ENCODE data around the gene PBX4.
"Not testable (repeated sequence)": the region's sequence is repeated elsewhere in the genome, so short reads cannot be mapped to it uniquely, and the experiment has no call there.

PBX4 gene, protein sequence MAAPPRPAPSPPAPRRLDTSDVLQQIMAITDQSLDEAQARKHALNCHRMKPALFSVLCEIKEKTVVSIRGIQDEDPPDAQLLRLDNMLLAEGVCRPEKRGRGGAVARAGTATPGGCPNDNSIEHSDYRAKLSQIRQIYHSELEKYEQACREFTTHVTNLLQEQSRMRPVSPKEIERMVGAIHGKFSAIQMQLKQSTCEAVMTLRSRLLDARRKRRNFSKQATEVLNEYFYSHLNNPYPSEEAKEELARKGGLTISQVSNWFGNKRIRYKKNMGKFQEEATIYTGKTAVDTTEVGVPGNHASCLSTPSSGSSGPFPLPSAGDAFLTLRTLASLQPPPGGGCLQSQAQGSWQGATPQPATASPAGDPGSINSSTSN

DNA sequence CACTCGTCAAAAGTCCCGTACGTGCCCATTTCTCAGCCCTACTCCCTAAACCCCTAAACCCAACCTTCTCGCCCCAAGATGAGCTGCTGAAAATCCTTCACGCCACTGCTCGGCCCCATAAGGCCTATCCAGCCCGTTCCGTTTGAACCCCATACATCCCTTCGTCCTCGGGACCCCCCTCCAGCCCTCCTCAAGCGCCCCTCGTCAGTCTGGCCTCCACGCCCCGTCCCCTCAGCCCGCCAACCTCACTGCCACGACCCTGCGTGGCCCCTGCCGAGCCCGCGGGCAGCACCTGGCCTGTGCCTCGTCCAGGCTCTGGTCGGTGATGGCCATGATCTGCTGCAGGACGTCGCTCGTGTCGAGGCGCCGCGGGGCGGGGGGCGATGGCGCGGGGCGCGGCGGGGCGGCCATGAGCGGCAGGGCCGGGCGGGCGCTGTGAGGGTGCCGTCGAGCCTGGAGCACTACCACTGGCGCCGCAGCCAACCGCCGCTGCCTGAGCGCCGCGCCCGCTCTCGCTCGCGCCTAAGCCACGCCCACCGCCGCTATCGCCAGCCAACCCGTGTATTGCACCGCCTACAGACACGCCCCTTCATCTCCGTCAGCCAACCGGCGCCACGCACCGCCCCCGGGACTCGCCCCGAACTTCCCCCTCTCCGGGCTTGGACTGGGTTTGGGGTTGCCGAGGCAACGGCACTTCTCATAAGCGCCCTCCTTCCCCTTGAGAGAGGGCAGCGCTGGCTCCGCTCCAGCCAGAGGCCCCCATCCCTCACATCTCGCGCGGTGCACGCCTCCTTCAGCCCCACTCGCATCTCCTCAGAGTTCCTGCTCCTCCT, at the start of gene PBX4:
Gene PBX4 (minus strand): TSS at position 469 of the 833 bp plus-strand sequence. CDS start 58 bp downstream, at position 411.
- no peak within 1 kb of the TSS for H3K4me3 ChIP-seq (IDR thresholded peaks at IDR 0.05; ENCODE audit: insufficient read depth, low read depth, low read length)
- no peaks in the 10 kb centered on the region for H3K79me2 ChIP-seq (ENCODE audit: insufficient read depth, low read depth)
- H3K9ac ChIP-seq: no peak within 1 kb of the TSS
- no peaks in the 10 kb centered on the region for H4K20me1 ChIP-seq (ENCODE audit: insufficient read depth)
- no peaks in the 10 kb centered on the region for H3K27me3 ChIP-seq (ENCODE audit: insufficient read depth, low read depth)
- TF ChIP-seq, protein P1, sequence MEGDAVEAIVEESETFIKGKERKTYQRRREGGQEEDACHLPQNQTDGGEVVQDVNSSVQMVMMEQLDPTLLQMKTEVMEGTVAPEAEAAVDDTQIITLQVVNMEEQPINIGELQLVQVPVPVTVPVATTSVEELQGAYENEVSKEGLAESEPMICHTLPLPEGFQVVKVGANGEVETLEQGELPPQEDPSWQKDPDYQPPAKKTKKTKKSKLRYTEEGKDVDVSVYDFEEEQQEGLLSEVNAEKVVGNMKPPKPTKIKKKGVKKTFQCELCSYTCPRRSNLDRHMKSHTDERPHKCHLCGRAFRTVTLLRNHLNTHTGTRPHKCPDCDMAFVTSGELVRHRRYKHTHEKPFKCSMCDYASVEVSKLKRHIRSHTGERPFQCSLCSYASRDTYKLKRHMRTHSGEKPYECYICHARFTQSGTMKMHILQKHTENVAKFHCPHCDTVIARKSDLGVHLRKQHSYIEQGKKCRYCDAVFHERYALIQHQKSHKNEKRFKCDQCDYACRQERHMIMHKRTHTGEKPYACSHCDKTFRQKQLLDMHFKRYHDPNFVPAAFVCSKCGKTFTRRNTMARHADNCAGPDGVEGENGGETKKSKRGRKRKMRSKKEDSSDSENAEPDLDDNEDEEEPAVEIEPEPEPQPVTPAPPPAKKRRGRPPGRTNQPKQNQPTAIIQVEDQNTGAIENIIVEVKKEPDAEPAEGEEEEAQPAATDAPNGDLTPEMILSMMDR (conservative IDR thresholded peaks at IDR 0.05; ENCODE audit: low read depth, low read length): no peak
- H3K27ac ChIP-seq: no peak within 1 kb of the TSS
- H3K4me2 ChIP-seq: no peak within 1 kb of the TSS
- no peaks in the 10 kb centered on the region for H3K4me1 ChIP-seq (ENCODE audit: low read depth, poor library complexity, severe bottlenecking)
- no peak within 1 kb of the TSS; the same call in 1 of the 2 replicates for H2AFZ ChIP-seq (ENCODE audit: low read depth)
- no peaks in the 10 kb centered on the region for H3K36me3 ChIP-seq (ENCODE audit: insufficient read depth)

DNA sequence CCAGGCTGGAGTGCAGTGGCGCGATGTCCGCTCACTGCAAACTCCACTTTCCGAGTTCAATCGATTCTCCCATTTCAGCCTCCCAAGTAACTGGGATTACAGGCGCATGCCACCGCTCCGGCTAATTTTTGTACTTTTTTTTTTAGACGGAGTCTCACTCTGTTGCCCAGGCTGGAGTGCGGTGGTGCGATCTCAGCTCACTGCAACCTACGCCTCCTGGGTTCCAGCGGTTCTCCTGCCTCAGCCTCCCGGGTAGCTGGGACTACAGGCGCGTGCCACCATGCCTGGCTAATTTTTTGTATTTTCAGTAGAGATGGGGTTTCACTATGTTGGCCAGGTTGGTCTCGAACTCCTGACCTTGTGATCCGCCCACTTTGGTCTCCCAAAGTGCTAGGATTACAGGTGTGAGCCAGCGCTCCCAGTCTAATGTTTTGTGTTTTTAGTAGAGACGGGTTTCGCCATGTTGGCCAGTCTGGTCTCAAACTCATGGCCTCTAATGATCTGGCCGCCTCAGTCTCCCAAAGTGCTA, 47.0 kb upstream of the PBX4 start:
- not testable (repeated sequence) for H3K36me3 ChIP-seq (ENCODE audit: insufficient read depth); H3K27ac ChIP-seq; H3K4me2 ChIP-seq; H4K20me1 ChIP-seq (ENCODE audit: insufficient read depth); H2AFZ ChIP-seq (ENCODE audit: low read depth); H3K9ac ChIP-seq; H3K27me3 ChIP-seq (ENCODE audit: insufficient read depth, low read depth); H3K4me3 ChIP-seq (IDR thresholded peaks at IDR 0.05; ENCODE audit: insufficient read depth, low read depth, low read length)
- Histone ChIP-seq H3K79me2 (ENCODE audit: insufficient read depth, low read depth) (peaks cover 40% of the 10 kb centered on the region), H3K4me1 (ENCODE audit: low read depth, poor library complexity, severe bottlenecking) (peaks cover 30% of the 10 kb centered on the region)

DNA sequence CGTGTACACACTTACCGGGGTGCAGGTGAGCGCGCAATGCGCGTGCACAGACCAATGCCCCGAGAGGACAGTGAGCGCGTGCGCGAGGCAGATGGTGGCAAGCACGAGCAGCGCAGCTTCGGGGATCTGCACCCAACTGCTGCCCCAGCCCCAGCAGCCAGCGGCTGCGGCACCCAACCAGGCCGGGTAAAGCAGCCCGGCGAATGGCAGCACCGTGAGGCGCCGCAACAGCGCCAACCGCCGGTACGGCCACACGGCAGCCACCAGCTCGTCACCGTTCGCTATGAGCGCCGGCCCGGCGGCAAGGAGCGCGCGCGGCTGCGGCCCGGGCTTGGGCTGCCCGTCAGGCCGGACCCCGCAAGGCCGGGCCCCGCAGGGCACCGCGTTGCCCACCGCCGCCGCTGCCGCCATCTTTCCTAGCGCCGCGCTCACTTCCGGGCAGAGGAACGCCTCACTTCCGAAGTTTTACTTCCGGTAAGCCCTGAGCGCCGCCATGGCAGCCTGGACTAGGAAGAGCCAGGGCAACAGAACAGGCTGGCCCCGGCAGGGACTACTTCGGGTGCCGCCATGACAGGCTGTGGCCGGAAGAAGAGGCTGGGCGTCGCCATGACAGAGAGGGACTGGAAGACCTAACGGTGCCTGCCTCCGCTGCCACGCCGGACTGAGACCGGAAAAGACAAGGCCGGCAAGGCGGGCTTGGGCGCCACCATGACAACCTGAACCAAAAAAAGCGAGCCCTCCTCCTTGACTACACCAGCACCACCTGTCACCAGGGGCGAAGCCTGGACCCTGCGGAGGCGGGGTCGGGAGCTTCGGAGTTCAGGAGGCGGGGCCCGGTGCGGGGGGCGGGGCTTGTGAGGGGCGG, 45.0 kb upstream of the PBX4 start, which contains the start of gene ATP13A1:
Gene ATP13A1 (minus strand): TSS at position 421 of the 865 bp plus-strand sequence. CDS start 10 bp downstream, at position 411.
- H3K9ac ChIP-seq: peak within 1 kb of the TSS; percentile 95
- 0 out of 2 replicates have a peak, but pooled peaks cover 3% of the 10 kb centered on the region for H3K36me3 ChIP-seq (ENCODE audit: insufficient read depth)
- no peaks in the 10 kb centered on the region for H4K20me1 ChIP-seq (ENCODE audit: insufficient read depth)
- no peaks in the 10 kb centered on the region for H3K27me3 ChIP-seq (ENCODE audit: insufficient read depth, low read depth)
- H3K79me2 ChIP-seq (ENCODE audit: insufficient read depth, low read depth): peaks cover 33% of the 10 kb centered on the region
- TF ChIP-seq, protein P1 (conservative IDR thresholded peaks at IDR 0.05; ENCODE audit: low read depth, low read length): no peak
- H3K4me2 ChIP-seq: peak within 1 kb of the TSS; percentile 62
- peak within 1 kb of the TSS; percentile 87 for H3K27ac ChIP-seq
- peak within 1 kb of the TSS; percentile 86 for H2AFZ ChIP-seq (ENCODE audit: low read depth)
- peaks cover 22% of the 10 kb centered on the region for H3K4me1 ChIP-seq (ENCODE audit: low read depth, poor library complexity, severe bottlenecking)
- H3K4me3 ChIP-seq (IDR thresholded peaks at IDR 0.05; ENCODE audit: insufficient read depth, low read depth, low read length): no peak within 1 kb of the TSS

DNA sequence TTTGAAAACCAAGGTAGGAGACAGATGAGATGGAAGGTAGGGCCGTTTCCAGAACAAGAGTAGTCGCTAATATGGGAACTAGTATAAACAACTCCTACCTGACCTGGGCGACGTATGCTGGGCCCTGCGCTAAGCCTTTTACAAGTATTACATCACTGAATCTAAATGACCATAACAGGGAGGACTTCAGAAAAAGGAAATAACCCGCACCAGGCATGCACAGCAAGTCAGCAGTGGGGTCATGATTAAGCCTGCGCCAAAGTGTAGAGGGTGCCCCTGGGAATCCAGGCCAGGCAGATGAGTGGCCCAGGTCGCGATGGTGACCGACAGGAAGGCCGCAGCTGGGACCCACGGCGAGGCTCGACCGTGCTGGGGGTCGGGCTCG, 44.4 kb upstream of the PBX4 start:
- Histone ChIP-seq H3K27me3 (ENCODE audit: insufficient read depth, low read depth) (no peaks in the 10 kb centered on the region), H3K4me3 (IDR thresholded peaks at IDR 0.05; ENCODE audit: insufficient read depth, low read depth, low read length) (no peak overlapping the region), H3K4me2 (peak overlapping the region; percentile 62), H4K20me1 (ENCODE audit: insufficient read depth) (no peaks in the 10 kb centered on the region), H3K9ac (peak overlapping the region; percentile 95), H3K4me1 (ENCODE audit: low read depth, poor library complexity, severe bottlenecking) (peaks cover 22% of the 10 kb centered on the region), H3K27ac (peak overlapping the region; percentile 87), H3K79me2 (ENCODE audit: insufficient read depth, low read depth) (peaks cover 33% of the 10 kb centered on the region), H3K36me3 (ENCODE audit: insufficient read depth) (0 out of 2 replicates have a peak, but pooled peaks cover 3% of the 10 kb centered on the region), H2AFZ (ENCODE audit: low read depth) (peak overlapping the region; percentile 86)
- TF ChIP-seq, protein P1 (conservative IDR thresholded peaks at IDR 0.05; ENCODE audit: low read depth, low read length): no peak

Measured in KMS-11 (cell line).